AG04450 (cell line): Measurements from ENCODE around the gene ARHGAP31. TPM values are rescaled to one million over a fixed set of nuclear protein-coding genes. Genes with fewer than 3 reads are reported as not detected.

ENCODE experiments used
- CTCF ChIA-PET: fragments of 300-600, 350-600 bp; formaldehyde crosslinking; extraction: SDS; loops from one replicate; lab custom pipeline; 2022; ENCODE audit warnings: antibody characterized with exemption, inconsistent platforms; lab: Charles Lee
- POLR2A ChIA-PET: fragments of 350-600 bp; formaldehyde crosslinking; extraction: SDS; loops from one replicate; lab custom pipeline; 2021; ENCODE audit warnings: antibody characterized with exemption, inconsistent platforms; lab: Yijun Ruan, JAX
- DNase-seq: peaks from one replicate; pipeline ENCODE4 v3.0.0-alpha.2; 2011; ENCODE audit warnings: low read depth, low spot score
- H3K27ac ChIP-seq: one replicate; pipeline ENCODE4 v1.5.1; 2012; ENCODE audit warnings: low read depth, low read length, control low read depth
- H3K27me3 ChIP-seq: one replicate; pipeline ENCODE4 v1.6.0; 2012; ENCODE audit warnings: low read length; ENCODE audit not compliant: control insufficient read depth, insufficient read depth
- H3K4me3 ChIP-seq: 2 replicates; pipeline ENCODE4 v1.5.1; 2011; ENCODE audit warnings: mild to moderate bottlenecking, low read depth, low read length, control low read depth
- H3K9me3 ChIP-seq: 2 replicates; pipeline ENCODE4 v1.5.1; 2012; ENCODE audit warnings: low read length; ENCODE audit not compliant: control insufficient read depth, insufficient read depth
- CTCF ChIP-seq: IDR thresholded peaks from 2 replicates; pipeline ENCODE4 v1.5.1; 2011; ENCODE audit warnings: low read depth, low read length, control low read depth, inconsistent platforms
- polyA plus RNA-seq: library from polyadenylated mRNA; depleted of rRNA; stranded (reverse); fragments of >200 nt; gene quantifications from 2 replicates; pipeline ENCODE4 v1.2.3, GENCODE V29; 2011

The ARHGAP31 gene
- polyA plus RNA-seq, 1 experiment, result 14.1 TPM

GRCh38 chr3:119338754-119339153, 44.6 kb downstream of the ARHGAP31 start:
- TF ChIP-seq CTCF, result no peak
- Histone ChIP-seq H3K27ac (no peak overlapping the region), H3K27me3 (no peaks in the 10 kb centered on the region), H3K9me3 (no peaks in the 10 kb centered on the region; the same call in 1 of the 2 replicates), H3K4me3 (no peak overlapping the region)
- DNase-seq, result no peak
- CTCF ChIA-PET, result interaction anchor here (2.3 kb wide), 1 partner anchor 15 kb away, joined by 9 read pairs; no protein-coding TSS in a partner anchor
- POLR2A ChIA-PET, result interaction anchor here (0.6 to 1.6 kb wide), 2 partner anchors 15 to 16 kb away, joined by 3 to 5 read pairs; no protein-coding TSS in a partner anchor

GRCh38 chr3:119340014-119340413, 45.8 kb downstream of the ARHGAP31 start:
- no peak for TF ChIP-seq CTCF
- Histone ChIP-seq H3K27ac (no peak overlapping the region), H3K4me3 (no peak overlapping the region), H3K27me3 (no peaks in the 10 kb centered on the region), H3K9me3 (no peaks in the 10 kb centered on the region; the same call in 1 of the 2 replicates)
- ChIA-PET POLR2A (no interaction called here), CTCF (interaction anchor here (2.3 kb wide), 1 partner anchor 13 kb away, joined by 9 read pairs; no protein-coding TSS in a partner anchor)
- DNase-seq, result no peak

GRCh38 chr3:119340446-119340845, 46.3 kb downstream of the ARHGAP31 start:
- no peak for TF ChIP-seq CTCF

GRCh38 chr3:119342176-119342575, 48.0 kb downstream of the ARHGAP31 start:
- ChIA-PET POLR2A (no interaction called here), CTCF (interaction anchor here (0.7 kb wide), 1 partner anchor 11 kb away, joined by 3 read pairs; no protein-coding TSS in a partner anchor)
- Histone ChIP-seq H3K4me3 (no peak overlapping the region), H3K27ac (no peak overlapping the region), H3K27me3 (no peaks in the 10 kb centered on the region), H3K9me3 (no peaks in the 10 kb centered on the region; the same call in 1 of the 2 replicates)
- no peak for TF ChIP-seq CTCF
- no peak for DNase-seq

More at GRCh38 chr3:119340446-119340845, 46.3 kb downstream of the ARHGAP31 start:
- no peak overlapping the region for H3K27ac ChIP-seq
- DNase-seq, result no peak
- ChIA-PET POLR2A (no interaction called here), CTCF (interaction anchor here (2.3 kb wide), 1 partner anchor 13 kb away, joined by 9 read pairs; no protein-coding TSS in a partner anchor)
- no peaks in the 10 kb centered on the region; the same call in 1 of the 2 replicates for H3K9me3 ChIP-seq
- no peaks in the 10 kb centered on the region for H3K27me3 ChIP-seq
- H3K4me3 ChIP-seq, result no peak overlapping the region

GRCh38 chr3:119343719-119344118, 49.5 kb downstream of the ARHGAP31 start:
- no peak for DNase-seq
- H3K27ac ChIP-seq, result no peak overlapping the region
- ChIA-PET CTCF (interaction anchor here (1.8 kb wide), 1 partner anchor 9 kb away, joined by 7 read pairs; no protein-coding TSS in a partner anchor), POLR2A (no interaction called here)
- no peaks in the 10 kb centered on the region for H3K9me3 ChIP-seq
- TF ChIP-seq CTCF, result no peak
- H3K27me3 ChIP-seq, result no peaks in the 10 kb centered on the region
- no peak overlapping the region for H3K4me3 ChIP-seq
